ENCODE measurements around the gene SAXO1.

DNA sequence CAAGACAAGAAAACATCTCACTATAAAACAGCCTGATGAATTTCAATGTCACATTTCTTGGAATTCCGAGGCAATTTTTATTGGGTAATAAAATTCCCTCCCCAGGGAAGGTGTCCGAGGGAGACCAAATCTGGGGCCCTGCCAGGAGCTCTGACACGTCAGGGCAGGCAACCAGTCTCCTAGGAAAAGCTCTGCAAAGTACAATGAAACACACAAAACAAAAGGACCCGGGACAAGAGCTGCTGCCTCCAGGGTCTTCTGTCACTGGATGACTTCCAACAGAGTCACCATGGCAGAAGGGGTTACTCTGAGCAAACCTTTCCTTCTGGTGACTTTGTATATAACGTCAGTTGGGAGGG is 50.8 kb downstream of the SAXO1 start:
- TF ChIP-seq EZH2 (IDR thresholded peaks at IDR 0.05) = no peak
- TF ChIP-seq FOXP2 (optimal IDR thresholded peaks at IDR 0.05; ENCODE audit: control extremely low read depth, extremely low read length, insufficient read depth) = no peak
- no peak for TF ChIP-seq POLR2AphosphoS5 (IDR thresholded peaks at IDR 0.05; ENCODE audit: borderline replicate concordance, low read depth, low read length)
